DMS 273 (cell line): ENCODE data around the gene CNTN4.
"Not testable (repeated sequence)": the region's sequence is repeated elsewhere in the genome, so short reads cannot be mapped to it uniquely, and the experiment has no call there.

Experiments used
- DNase-seq: peaks from one replicate; lab custom pipeline; 2025; ENCODE audit not compliant: unreplicated experiment; lab: John Stamatoyannopoulos, UW

The CNTN4 gene

GRCh38 chr3:2771741-2772140, 673.1 kb downstream of the CNTN4 start:
- no peak for DNase-seq

GRCh38 chr3:2772803-2773202, 674.1 kb downstream of the CNTN4 start:
- no peak for DNase-seq

- DNase-seq, result no peak
These were observed 676.0 kb downstream of the CNTN4 start for GRCh38 chr3:2774481-2775249.

GRCh38 chr3:2783261-2783660, 684.6 kb downstream of the CNTN4 start:
- no peak for DNase-seq

- no peak for DNase-seq
These were observed 686.0 kb downstream of the CNTN4 start for GRCh38 chr3:2784627-2785026.

GRCh38 chr3:2790266-2790815, 691.7 kb downstream of the CNTN4 start:
- no peak for DNase-seq

GRCh38 chr3:2792432-2792831, 693.8 kb downstream of the CNTN4 start:
- no peak for DNase-seq

- DNase-seq, result no peak
These were observed 695.3 kb downstream of the CNTN4 start for GRCh38 chr3:2793987-2794386.

GRCh38 chr3:2802429-2802828, 703.8 kb downstream of the CNTN4 start:
- no peak for DNase-seq

- no peak for DNase-seq
These were observed 708.8 kb downstream of the CNTN4 start for GRCh38 chr3:2807514-2807913.

- DNase-seq, result no peak
These were observed 712.1 kb downstream of the CNTN4 start for GRCh38 chr3:2810723-2811122.

- DNase-seq, result no peak
These were observed 720.9 kb downstream of the CNTN4 start for GRCh38 chr3:2819571-2819970.

GRCh38 chr3:2820982-2821381, 722.3 kb downstream of the CNTN4 start:
- DNase-seq, result not testable (repeated sequence)

GRCh38 chr3:2822611-2823010, 723.9 kb downstream of the CNTN4 start:
- no peak for DNase-seq

- no peak for DNase-seq
These were observed 724.4 kb downstream of the CNTN4 start for GRCh38 chr3:2823031-2823430.

- no peak for DNase-seq
These were observed 725.0 kb downstream of the CNTN4 start for GRCh38 chr3:2823437-2824211.

- no peak for DNase-seq
These were observed 727.4 kb downstream of the CNTN4 start for GRCh38 chr3:2826036-2826435.

- DNase-seq, result no peak
These were observed 727.8 kb downstream of the CNTN4 start for GRCh38 chr3:2826453-2826852.

- DNase-seq, result no peak
These were observed 738.6 kb downstream of the CNTN4 start for GRCh38 chr3:2837239-2837638.

GRCh38 chr3:2837910-2838309, 739.2 kb downstream of the CNTN4 start:
- no peak for DNase-seq

GRCh38 chr3:2838546-2839157, 740.0 kb downstream of the CNTN4 start:
- DNase-seq, result no peak

- no peak for DNase-seq
These were observed 741.2 kb downstream of the CNTN4 start for GRCh38 chr3:2839876-2840275.
